LNCAP (cell line): ENCODE data around the gene WDR81.

Source experiments
- TF ChIP-seq, protein P1 (sequence below): fragments of 450-650 bp; IDR thresholded peaks from 2 replicates; pipeline ENCODE4 v1.5.1; 2017; ENCODE audit warnings: mild to moderate bottlenecking

Gene WDR81

DNA sequence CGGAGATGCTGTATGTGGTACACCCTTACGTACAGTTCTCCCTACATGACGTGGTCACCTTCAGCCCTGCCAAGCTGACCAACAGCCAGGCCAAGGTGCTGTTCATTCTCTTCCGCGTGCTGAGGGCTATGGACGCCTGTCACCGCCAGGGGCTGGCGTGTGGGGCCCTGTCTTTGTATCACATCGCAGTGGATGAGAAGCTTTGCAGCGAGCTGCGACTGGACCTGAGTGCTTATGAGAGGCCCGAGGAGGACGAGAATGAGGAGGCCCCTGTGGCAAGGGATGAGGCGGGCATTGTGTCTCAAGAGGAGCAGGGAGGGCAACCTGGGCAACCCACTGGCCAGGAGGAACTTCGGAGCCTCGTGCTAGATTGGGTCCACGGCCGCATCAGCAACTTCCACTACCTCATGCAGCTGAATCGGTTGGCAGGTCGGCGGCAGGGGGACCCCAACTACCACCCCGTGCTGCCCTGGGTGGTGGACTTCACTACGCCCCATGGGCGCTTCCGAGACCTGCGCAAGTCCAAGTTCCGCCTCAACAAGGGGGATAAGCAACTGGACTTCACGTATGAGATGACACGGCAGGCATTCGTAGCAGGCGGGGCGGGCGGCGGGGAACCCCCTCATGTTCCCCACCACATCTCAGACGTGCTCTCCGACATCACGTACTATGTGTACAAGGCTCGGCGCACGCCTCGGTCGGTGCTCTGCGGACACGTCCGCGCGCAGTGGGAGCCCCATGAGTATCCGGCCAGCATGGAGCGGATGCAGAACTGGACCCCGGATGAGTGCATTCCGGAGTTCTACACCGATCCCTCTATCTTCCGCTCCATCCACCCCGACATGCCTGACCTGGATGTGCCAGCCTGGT lies 1.4 kb downstream of the WDR81 start:
- TF ChIP-seq, protein P1, sequence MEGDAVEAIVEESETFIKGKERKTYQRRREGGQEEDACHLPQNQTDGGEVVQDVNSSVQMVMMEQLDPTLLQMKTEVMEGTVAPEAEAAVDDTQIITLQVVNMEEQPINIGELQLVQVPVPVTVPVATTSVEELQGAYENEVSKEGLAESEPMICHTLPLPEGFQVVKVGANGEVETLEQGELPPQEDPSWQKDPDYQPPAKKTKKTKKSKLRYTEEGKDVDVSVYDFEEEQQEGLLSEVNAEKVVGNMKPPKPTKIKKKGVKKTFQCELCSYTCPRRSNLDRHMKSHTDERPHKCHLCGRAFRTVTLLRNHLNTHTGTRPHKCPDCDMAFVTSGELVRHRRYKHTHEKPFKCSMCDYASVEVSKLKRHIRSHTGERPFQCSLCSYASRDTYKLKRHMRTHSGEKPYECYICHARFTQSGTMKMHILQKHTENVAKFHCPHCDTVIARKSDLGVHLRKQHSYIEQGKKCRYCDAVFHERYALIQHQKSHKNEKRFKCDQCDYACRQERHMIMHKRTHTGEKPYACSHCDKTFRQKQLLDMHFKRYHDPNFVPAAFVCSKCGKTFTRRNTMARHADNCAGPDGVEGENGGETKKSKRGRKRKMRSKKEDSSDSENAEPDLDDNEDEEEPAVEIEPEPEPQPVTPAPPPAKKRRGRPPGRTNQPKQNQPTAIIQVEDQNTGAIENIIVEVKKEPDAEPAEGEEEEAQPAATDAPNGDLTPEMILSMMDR, result no peak

DNA sequence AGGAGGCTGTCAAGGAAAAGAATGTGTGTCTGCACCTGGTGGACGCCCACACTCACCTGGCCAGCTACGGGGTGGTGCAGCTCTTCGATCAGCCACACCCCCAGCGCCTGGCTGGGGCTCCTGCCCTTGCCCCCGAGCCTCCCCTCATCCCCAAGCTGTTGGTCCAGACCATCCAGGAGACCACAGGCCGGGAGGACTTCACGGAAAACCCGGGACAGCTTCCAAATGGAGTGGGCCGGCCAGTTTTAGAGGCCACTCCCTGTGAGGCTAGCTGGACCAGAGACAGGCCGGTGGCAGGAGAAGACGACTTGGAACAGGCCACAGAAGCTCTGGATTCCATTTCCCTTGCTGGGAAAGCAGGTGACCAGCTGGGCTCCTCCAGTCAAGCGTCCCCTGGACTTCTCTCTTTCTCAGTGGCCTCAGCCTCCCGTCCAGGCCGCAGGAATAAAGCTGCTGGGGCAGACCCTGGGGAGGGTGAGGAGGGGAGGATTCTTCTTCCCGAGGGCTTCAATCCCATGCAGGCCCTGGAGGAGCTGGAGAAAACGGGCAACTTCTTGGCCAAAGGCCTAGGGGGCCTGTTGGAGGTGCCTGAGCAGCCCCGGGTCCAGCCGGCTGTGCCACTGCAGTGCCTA lies 2.2 kb downstream of the WDR81 start:
- TF ChIP-seq, protein P1, result no peak

GRCh38 chr17:1727258-1727789 lies 2.8 kb downstream of the WDR81 start:
- TF ChIP-seq, protein P1, result no peak

DNA sequence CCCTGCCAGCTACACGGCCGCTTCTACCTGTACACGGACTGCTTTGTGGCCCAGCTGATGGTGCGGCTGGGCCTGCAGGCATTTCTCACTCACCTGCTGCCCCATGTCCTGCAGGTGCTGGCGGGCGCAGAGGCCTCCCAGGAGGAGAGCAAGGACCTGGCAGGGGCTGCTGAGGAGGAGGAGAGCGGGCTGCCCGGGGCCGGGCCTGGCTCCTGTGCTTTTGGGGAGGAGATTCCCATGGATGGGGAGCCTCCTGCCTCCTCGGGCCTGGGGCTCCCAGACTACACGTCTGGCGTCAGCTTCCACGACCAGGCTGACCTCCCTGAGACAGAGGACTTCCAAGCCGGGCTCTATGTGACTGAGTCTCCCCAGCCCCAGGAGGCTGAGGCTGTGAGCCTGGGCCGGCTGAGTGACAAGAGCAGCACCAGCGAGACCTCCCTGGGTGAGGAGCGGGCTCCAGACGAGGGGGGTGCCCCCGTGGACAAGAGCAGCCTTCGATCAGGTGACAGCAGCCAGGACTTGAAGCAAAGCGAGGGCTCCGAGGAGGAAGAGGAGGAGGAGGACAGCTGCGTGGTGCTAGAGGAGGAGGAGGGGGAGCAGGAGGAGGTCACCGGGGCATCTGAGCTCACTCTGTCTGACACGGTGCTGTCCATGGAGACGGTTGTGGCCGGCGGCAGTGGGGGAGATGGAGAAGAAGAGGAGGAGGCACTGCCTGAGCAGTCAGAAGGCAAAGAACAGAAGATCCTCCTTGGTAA lies 3.5 kb downstream of the WDR81 start:
- TF ChIP-seq, protein P1, result no peak

GRCh38 chr17:1729966-1730325 lies 5.4 kb downstream of the WDR81 start:
- TF ChIP-seq, protein P1, result no peak

DNA sequence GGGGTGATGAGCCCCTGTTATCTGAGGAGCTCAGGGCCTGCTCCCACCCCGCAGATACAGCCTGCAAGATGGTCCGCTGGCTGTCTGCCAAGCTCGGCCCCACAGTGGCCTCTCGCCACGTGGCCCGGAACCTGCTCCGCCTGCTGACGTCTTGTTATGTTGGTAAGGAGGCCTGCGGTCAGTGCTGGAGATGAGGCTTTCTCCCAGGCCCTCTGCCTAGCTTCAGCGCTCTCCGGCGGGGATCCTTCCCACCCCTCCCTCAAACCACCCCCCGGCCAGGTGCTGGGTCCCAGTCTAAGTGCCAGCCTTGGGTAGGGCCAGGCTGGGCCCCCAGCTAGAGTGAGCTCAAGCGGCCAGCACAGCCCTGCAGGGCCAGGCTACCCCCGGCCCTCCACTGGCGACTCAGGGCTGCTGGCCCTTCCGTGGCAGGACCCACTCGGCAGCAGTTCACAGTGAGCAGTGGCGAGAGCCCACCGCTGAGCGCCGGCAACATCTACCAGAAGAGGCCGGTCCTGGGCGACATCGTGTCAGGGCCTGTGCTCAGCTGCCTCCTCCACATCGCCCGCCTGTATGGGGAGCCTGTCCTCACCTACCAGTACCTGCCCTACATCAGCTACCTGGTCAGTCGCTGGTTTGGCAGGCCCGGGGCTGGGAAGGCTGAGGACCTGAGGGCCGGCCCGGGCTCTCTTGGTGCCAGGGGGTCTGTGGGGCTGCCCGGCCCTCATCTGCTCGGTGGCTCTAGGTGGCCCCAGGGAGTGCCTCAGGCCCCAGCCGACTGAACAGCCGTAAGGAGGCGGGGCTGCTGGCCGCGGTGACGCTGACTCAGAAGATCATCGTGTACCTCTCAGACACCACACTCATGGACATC lies 6.1 kb downstream of the WDR81 start:
- TF ChIP-seq, protein P1, result no peak

DNA sequence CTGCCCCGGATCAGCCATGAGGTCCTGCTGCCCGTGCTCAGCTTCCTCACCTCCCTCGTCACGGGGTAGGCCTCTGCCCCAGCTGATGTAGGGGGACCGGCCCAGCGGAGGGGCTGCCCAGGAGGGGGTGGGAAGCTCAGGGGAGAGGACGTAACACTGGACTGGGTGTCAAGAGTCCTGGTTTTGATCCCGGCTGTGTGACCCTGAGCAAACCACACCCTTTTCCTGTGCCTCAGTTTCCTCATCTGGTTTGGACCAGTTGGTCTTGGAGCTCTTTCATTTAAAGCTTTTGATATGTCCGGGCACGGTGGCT lies 6.6 kb downstream of the WDR81 start:
- TF ChIP-seq, protein P1, result no peak
